ENCODE results near the gene CCDC97.
A peak's percentile ranks its signal among the peaks of the same experiment; 100 is the strongest.
"Not testable (repeated sequence)": the region's sequence is repeated elsewhere in the genome, so short reads cannot be mapped to it uniquely, and the experiment has no call there.

The CCDC97 gene

DNA sequence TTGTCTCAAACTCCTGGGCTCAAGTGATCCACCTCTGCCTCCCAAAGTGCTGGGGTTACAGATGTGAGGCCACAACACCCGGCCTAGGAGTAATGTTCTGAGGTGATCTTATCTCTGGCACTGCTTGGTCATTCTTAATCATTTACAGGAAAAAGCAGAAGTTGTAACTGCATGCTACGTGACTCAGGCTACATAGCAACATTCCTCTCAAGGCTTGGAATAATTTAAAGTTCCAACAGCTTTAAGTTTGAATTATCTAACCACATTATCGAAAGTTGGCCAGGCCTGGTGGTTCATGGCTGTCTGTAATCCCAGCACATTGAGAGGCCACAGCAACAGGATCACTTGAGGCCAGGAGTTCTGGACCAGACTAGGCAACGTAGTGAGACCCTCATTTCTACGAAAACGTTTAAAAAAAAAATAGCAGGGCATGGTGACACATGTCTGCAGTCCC lies 57.9 kb downstream of the CCDC97 start:
- DNase-seq, result peak; percentile 73 to 80

DNA sequence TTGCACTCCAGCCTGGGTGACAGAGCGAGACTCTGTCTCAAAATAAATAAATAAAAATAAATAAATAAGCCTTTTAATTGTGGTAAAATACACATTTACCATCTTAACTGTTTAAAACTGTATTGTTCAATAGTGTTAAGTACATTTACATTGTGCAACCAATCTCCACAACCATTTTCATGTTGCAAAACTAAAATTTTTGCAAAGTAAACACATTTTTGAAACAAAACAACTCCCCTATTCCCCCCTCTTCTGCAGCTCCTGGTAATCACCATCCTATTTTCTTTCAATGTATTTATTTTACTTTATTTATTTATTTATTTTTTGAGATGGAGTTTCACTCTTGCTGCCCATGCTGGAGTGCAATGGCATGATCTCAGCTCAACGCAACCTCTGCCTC lies 59.8 kb downstream of the CCDC97 start:
- no peak for DNase-seq

DNA sequence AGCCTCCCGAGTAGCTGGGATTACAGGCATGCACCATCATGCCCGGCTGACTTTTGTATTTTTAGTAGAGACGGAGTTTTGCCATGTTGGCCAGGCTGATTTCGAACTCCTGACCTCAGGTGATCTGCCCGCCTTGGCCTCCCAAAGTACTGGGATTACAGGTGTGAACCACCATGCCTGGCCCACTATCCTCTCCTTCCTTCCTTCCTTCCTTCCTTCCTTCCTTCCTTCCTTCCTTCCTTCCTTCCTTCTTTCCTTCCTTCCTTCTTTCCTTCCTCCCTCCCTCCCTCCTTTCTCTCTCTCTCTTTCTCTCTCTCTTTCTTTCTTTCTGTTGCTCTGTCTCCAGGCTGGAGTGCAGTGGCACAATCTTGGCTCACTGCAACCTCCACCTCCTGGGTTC lies 61.1 kb downstream of the CCDC97 start:
- not testable (repeated sequence) for DNase-seq

DNA sequence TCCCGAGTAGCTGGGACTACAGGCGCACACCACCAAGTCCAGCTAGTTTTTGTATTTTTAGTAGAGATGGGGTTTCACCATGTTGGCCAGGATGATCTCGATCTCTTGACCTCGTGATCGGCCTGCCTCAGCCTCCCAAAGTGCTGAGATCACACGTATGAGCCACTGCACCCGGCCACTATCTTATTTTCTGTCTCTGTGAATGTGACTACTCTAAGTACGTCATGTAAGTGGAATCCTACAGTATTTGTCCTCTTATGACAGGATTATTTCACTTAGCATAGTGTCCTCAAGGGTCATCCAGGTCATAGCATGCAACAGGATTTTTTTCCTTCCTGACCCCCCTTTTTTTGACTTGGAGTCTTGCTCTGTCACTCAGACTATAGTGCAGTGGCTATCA lies 61.6 kb downstream of the CCDC97 start:
- no peak for DNase-seq

DNA sequence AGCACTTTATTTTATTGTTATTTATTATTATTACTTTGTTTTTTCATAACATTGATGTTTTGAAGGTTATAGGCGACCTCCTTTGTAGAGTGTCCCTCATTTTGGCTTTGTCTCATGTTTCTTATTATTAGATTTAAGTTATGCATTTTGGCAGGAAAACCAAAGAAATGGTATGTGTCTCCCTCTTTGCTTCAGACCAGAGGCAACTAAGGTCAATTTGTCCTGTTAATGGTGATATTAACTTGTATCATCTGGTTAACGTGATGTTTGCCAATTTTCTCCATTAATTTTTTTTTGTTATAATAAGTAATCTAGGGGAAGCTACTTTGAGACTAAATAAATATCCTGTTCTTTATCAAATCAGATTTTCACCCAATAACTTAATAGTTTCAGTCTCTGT lies 62.5 kb downstream of the CCDC97 start:
- DNase-seq, result no peak

DNA sequence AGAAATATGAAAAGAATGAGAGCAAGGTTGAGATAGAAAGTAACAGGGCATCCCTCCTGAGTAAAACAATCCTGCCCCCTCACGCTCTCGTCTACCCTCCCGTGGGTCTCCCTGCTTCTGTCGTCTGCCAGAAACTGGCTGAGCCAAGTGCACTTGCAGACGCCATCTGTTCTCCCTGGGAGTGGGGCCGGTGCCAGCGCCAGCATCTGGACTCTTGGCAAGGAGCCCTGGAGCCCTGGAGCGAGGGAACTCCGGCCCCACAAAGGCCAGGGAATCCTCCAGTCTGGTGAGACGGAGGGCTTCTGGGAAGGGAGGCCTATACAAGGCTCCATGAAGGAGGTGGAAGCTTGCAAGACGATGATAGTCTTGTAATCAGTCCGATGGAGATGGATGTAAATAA lies 64.0 kb downstream of the CCDC97 start:
- DNase-seq, result no peak
